ENCODE results near the gene CGNL1.

- TF ChIP-seq CTCF (IDR thresholded peaks at IDR 0.05) (no peak), EZH2 (IDR thresholded peaks at IDR 0.05) (no peak)
Measured at GRCh38 chr15:57422113-57422754, 45.9 kb downstream of the CGNL1 start.
